ENCODE data around the gene TTC39C. TPM values are rescaled to one million over a fixed set of nuclear protein-coding genes. Genes with fewer than 3 reads are reported as not detected.
A peak's percentile ranks its signal among the peaks of the same experiment; 100 is the strongest.

TTC39C gene
- total RNA-seq, 1 experiment from 2014 or later = 24.7 TPM

DNA sequence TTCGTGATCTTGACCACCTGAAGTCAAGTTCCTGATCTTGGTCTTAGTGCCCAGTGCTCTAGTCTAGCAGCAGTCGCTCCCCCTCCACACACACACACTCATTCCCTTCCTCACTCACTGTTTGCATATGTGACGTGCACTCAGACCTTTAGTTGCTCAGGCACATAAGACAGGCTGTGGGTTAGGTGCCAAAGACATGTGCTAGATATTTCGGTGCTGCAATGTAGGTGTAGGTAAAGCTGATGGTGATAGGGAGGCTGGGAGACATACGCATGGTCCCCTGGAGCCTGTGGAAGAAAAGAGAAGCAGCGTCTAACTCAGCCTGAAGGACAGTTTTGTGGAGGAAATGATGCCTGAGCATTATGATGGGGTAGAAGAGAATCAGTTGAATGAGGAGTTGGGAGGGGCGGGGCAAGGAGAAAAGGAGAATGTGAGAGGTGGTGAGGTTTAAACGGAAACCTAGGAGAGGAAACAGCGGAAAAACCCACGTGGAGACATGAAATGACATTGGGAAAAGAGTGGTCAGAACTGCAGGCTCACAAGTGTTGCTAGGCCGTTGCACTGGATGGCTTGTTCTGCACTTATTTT, 3.8 kb downstream of the TTC39C start:
- TF ChIP-seq EZH2 (IDR thresholded peaks at IDR 0.05; ENCODE audit: low read length, unreplicated experiment) = no peak
- TF ChIP-seq EZH2phosphoT487 (IDR thresholded peaks at IDR 0.05; ENCODE audit: borderline replicate concordance, low read length) = no peak
- TF ChIP-seq, protein P1, sequence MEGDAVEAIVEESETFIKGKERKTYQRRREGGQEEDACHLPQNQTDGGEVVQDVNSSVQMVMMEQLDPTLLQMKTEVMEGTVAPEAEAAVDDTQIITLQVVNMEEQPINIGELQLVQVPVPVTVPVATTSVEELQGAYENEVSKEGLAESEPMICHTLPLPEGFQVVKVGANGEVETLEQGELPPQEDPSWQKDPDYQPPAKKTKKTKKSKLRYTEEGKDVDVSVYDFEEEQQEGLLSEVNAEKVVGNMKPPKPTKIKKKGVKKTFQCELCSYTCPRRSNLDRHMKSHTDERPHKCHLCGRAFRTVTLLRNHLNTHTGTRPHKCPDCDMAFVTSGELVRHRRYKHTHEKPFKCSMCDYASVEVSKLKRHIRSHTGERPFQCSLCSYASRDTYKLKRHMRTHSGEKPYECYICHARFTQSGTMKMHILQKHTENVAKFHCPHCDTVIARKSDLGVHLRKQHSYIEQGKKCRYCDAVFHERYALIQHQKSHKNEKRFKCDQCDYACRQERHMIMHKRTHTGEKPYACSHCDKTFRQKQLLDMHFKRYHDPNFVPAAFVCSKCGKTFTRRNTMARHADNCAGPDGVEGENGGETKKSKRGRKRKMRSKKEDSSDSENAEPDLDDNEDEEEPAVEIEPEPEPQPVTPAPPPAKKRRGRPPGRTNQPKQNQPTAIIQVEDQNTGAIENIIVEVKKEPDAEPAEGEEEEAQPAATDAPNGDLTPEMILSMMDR (conservative IDR thresholded peaks at IDR 0.05; ENCODE audit: low read depth, low read length) = no peak
- Histone ChIP-seq H3K27me3 (ENCODE audit: low read length) (no peaks in the 10 kb centered on the region), H3K79me2 (ENCODE audit: low read length) (peaks cover 74% of the 10 kb centered on the region), H2AFZ (ENCODE audit: low read length) (no peak overlapping the region), H4K20me1 (ENCODE audit: low read length) (0 out of 2 replicates have a peak, but pooled peaks cover 3% of the 10 kb centered on the region), H3K4me2 (ENCODE audit: low read length) (no peak overlapping the region), H3K9ac (ENCODE audit: low read length) (no peak overlapping the region), H3K27ac (ENCODE audit: low read length) (no peak overlapping the region), H3K4me1 (ENCODE audit: insufficient read depth, low read length) (peaks cover 37% of the 10 kb centered on the region), H3K9me2 (replicated peaks; ENCODE audit: low read length) (no peaks in the 10 kb centered on the region), H3F3A (ENCODE audit: low read length, unreplicated experiment) (no peaks in the 10 kb centered on the region), H3K36me3 (ENCODE audit: low read depth, low read length) (peaks cover 3% of the 10 kb centered on the region; the same call in 1 of the 2 replicates), H3K9me3 (ENCODE audit: low read length) (no peaks in the 10 kb centered on the region), H3K4me3 (ENCODE audit: low read length) (no peak overlapping the region)
- ChIA-PET CTCF (no interaction called here), POLR2A (ENCODE audit: unreplicated experiment) (no interaction called here)
- intact Hi-C loops (cut with micrococcal nuclease) = no loop called here
- ATAC-seq = no peak
- DNase-seq = no peak
- BruUV-seq (replicated peaks) = no TSS peak

DNA sequence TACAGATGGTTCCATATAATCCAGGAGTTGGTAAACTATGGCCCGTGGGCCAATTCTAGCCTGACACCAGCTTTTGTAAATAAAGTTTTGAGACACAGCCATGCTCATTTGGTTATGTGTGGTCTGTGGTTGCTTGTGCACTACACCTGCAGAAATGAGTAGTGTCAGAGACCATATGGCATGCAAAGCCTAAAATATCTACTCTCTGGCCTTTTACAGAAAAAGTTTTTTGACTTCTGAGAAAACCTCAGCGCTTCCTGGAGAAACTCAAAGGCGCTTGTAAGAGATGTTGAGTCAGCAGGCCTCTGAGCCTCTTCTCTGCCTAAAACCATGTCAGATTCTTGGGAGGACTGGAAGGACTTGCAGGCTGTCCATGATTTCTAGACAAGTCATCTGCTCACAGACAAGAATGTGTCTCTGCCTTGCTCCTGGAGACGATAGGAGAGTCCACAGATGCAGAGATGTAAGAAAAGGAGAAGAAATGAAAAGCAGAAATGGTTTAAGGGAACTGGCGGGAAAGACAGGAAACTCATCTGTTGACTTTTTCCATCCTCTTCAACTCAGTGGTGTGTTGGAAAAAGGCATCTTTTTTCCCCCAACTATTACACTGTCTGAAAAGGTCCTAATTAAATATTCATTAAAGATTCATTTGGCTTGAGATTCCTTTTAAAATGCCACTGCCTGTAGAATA, 5.2 kb downstream of the TTC39C start:
- ChIA-PET POLR2A (ENCODE audit: unreplicated experiment) (no interaction called here), CTCF (no interaction called here)
- Histone ChIP-seq H3K79me2 (ENCODE audit: low read length) (peaks cover 82% of the 10 kb centered on the region), H3K4me2 (ENCODE audit: low read length) (no peak overlapping the region), H3K27me3 (ENCODE audit: low read length) (no peaks in the 10 kb centered on the region), H3K36me3 (ENCODE audit: low read depth, low read length) (peaks cover 3% of the 10 kb centered on the region; the same call in 1 of the 2 replicates), H3K27ac (ENCODE audit: low read length) (no peak overlapping the region), H3K9me3 (ENCODE audit: low read length) (no peaks in the 10 kb centered on the region), H2AFZ (ENCODE audit: low read length) (no peak overlapping the region), H4K20me1 (ENCODE audit: low read length) (0 out of 2 replicates have a peak, but pooled peaks cover 3% of the 10 kb centered on the region), H3K4me1 (ENCODE audit: insufficient read depth, low read length) (peaks cover 43% of the 10 kb centered on the region), H3K4me3 (ENCODE audit: low read length) (no peak overlapping the region), H3K9me2 (replicated peaks; ENCODE audit: low read length) (no peaks in the 10 kb centered on the region), H3K9ac (ENCODE audit: low read length) (no peak overlapping the region), H3F3A (ENCODE audit: low read length, unreplicated experiment) (no peaks in the 10 kb centered on the region)
- ATAC-seq (no peak), DNase-seq (no peak)
- no TSS peak for BruUV-seq (replicated peaks)
- TF ChIP-seq EZH2 (IDR thresholded peaks at IDR 0.05; ENCODE audit: low read length, unreplicated experiment) (no peak), EZH2phosphoT487 (IDR thresholded peaks at IDR 0.05; ENCODE audit: borderline replicate concordance, low read length) (no peak)
- TF ChIP-seq, protein P1 (conservative IDR thresholded peaks at IDR 0.05; ENCODE audit: low read depth, low read length) = no peak
- intact Hi-C loops (cut with micrococcal nuclease) = no loop called here

DNA sequence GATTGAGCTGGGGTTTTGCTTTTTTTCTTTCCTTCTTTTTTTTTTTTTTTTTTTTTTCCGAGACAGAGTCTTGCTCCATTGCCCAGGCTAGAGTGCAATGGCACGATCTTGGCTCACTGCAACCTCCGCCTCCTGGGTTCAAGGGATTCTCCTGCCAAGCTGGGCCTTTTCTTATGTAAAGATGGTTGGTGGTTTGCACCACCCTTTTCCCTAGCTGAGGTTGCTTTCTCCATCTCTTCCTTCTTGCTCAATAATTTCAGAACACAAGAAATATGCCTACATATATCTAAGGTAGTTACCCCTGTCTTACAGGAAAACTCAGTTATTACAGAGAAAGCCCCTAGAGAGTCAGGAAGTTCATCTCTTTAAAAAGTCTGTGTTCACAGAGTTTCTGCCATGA, 7.0 kb downstream of the TTC39C start:
- Histone ChIP-seq H3K27ac (ENCODE audit: low read length) (peak overlapping the region; percentile 19), H3K36me3 (ENCODE audit: low read depth, low read length) (peaks cover 3% of the 10 kb centered on the region; the same call in 1 of the 2 replicates), H3K9me2 (replicated peaks; ENCODE audit: low read length) (no peaks in the 10 kb centered on the region), H3F3A (ENCODE audit: low read length, unreplicated experiment) (no peaks in the 10 kb centered on the region), H3K9me3 (ENCODE audit: low read length) (no peaks in the 10 kb centered on the region), H3K9ac (ENCODE audit: low read length) (no peak overlapping the region), H2AFZ (ENCODE audit: low read length) (no peak overlapping the region), H3K4me1 (ENCODE audit: insufficient read depth, low read length) (peaks cover 42% of the 10 kb centered on the region), H4K20me1 (ENCODE audit: low read length) (no peaks in the 10 kb centered on the region), H3K4me3 (ENCODE audit: low read length) (no peak overlapping the region), H3K27me3 (ENCODE audit: low read length) (no peaks in the 10 kb centered on the region), H3K4me2 (ENCODE audit: low read length) (no peak overlapping the region), H3K79me2 (ENCODE audit: low read length) (peaks cover 75% of the 10 kb centered on the region)
- no TSS peak for BruUV-seq (replicated peaks)
- CTCF ChIA-PET = no interaction called here
- DNase-seq (no peak), ATAC-seq (no peak)
- intact Hi-C loops (cut with micrococcal nuclease) = no loop called here
- no peak for TF ChIP-seq EZH2 (IDR thresholded peaks at IDR 0.05; ENCODE audit: low read length, unreplicated experiment)
- no peak for TF ChIP-seq EZH2phosphoT487 (IDR thresholded peaks at IDR 0.05; ENCODE audit: borderline replicate concordance, low read length)
- TF ChIP-seq, protein P1 (conservative IDR thresholded peaks at IDR 0.05; ENCODE audit: low read depth, low read length) = no peak
- POLR2A ChIA-PET (ENCODE audit: unreplicated experiment) = no interaction called here

Measured in PC-3 (cell line).